Fibroblast of lung (primary cell): Measurements from ENCODE around the gene C1QTNF4. TPM values are rescaled to one million over a fixed set of nuclear protein-coding genes. Genes with fewer than 3 reads are reported as not detected.

Experiments
- DNase-seq, 2 donors: peaks; one replicate each; pipeline versions ENCODE4 v3.0.0 to v3.0.0-alpha.2; 2010; ENCODE audit warnings: low read depth in 2 of 2
- H2AFZ ChIP-seq: 2 replicates; pipeline ENCODE4 v1.5.1; 2012; ENCODE audit warnings: low read length, control low read depth, inconsistent platforms
- H3K27ac ChIP-seq: 2 replicates; pipeline ENCODE4 v1.5.1; 2011; ENCODE audit warnings: low read length, control low read depth; ENCODE audit not compliant: insufficient read depth
- H3K27me3 ChIP-seq: 2 replicates; pipeline ENCODE4 v1.5.1; 2011; ENCODE audit warnings: mild to moderate bottlenecking, low read length; ENCODE audit not compliant: control insufficient read depth, insufficient read depth
- H3K36me3 ChIP-seq: 2 replicates; pipeline ENCODE4 v1.5.1; 2011; ENCODE audit warnings: low read length; ENCODE audit not compliant: control insufficient read depth, insufficient read depth
- H3K4me1 ChIP-seq: 2 replicates; pipeline ENCODE4 v1.5.1; 2011; ENCODE audit warnings: low read length; ENCODE audit not compliant: control insufficient read depth, insufficient read depth; ENCODE audit errors: extremely low read depth
- H3K4me2 ChIP-seq: 2 replicates; pipeline ENCODE4 v1.5.1; 2011; ENCODE audit warnings: low read length, control low read depth; ENCODE audit not compliant: insufficient read depth; ENCODE audit errors: extremely low read depth
- H3K4me3 ChIP-seq, 4 experiments: fragments of 200-600 bp in 1 of 4; sonication (generic) in 1 of 4; replicated peaks in 1 of 4; 2 replicates each; pipeline ENCODE4 v1.5.1; 2011 to 2016; ENCODE audit warnings: low read length in 4 of 4, low read depth in 3 of 4, mild to moderate bottlenecking in 3 of 4, control low read depth in 2 of 4, inconsistent platforms in 1 of 4, mixed read lengths in 1 of 4; ENCODE audit not compliant: insufficient read depth in 1 of 4; ENCODE audit errors: control extremely low read depth in 1 of 4
- H3K79me2 ChIP-seq: 2 replicates; pipeline ENCODE4 v1.5.1; 2012; ENCODE audit warnings: mild to moderate bottlenecking, low read length, inconsistent platforms; ENCODE audit not compliant: control insufficient read depth, insufficient read depth
- H3K9ac ChIP-seq: 2 replicates; pipeline ENCODE4 v1.5.1; 2011; ENCODE audit warnings: mild to moderate bottlenecking, low read length, control low read depth; ENCODE audit not compliant: insufficient read depth
- H3K9me3 ChIP-seq: 2 replicates; pipeline ENCODE4 v1.5.1; 2012; ENCODE audit warnings: low read depth, low read length; ENCODE audit not compliant: control insufficient read depth, insufficient read depth
- H4K20me1 ChIP-seq: 2 replicates; pipeline ENCODE4 v1.5.1; 2011; ENCODE audit warnings: low read length; ENCODE audit not compliant: control insufficient read depth, insufficient read depth; ENCODE audit errors: extremely low read depth
- EZH2 ChIP-seq: IDR thresholded peaks from 2 replicates; pipeline ENCODE4 v1.5.1; 2012; ENCODE audit warnings: low read length, control low read depth, mild to moderate bottlenecking; ENCODE audit errors: missing control alignments
- polyA plus RNA-seq, 2 donors: library from polyadenylated mRNA; depleted of rRNA in 1 of 2; stranded (reverse) in 1 of 2; unstranded in 1 of 2; fragments of >200 nt; gene quantifications; 2 replicates each; pipeline ENCODE4 v1.2.1, GENCODE V29; 2011 to 2012; ENCODE audit warnings: missing spikeins in 1 of 2
- total RNA-seq: library from RNA; depleted of rRNA; stranded (reverse); fragments of >200 nt; gene quantifications from 2 replicates; pipeline ENCODE4 v1.2.1, GENCODE V29; 2014
- TF ChIP-seq, protein P1 (sequence below), 2 donors: IDR thresholded peaks in 1 of 2; conservative IDR thresholded peaks in 1 of 2; 1 replicate in 1 of 2; 2 replicates in 1 of 2; pipeline ENCODE4 v1.5.1; 2011 to 2012; ENCODE audit warnings: low read length in 2 of 2, control low read depth in 1 of 2, inconsistent platforms in 1 of 2, low read depth in 1 of 2, mild to moderate bottlenecking in 1 of 2

The C1QTNF4 gene
- total and polyA plus RNA-seq, 2 donors (not counting 1 experiment from before 2014, with no cell fraction given) = under 0.01 TPM; not detected in 1

DNA sequence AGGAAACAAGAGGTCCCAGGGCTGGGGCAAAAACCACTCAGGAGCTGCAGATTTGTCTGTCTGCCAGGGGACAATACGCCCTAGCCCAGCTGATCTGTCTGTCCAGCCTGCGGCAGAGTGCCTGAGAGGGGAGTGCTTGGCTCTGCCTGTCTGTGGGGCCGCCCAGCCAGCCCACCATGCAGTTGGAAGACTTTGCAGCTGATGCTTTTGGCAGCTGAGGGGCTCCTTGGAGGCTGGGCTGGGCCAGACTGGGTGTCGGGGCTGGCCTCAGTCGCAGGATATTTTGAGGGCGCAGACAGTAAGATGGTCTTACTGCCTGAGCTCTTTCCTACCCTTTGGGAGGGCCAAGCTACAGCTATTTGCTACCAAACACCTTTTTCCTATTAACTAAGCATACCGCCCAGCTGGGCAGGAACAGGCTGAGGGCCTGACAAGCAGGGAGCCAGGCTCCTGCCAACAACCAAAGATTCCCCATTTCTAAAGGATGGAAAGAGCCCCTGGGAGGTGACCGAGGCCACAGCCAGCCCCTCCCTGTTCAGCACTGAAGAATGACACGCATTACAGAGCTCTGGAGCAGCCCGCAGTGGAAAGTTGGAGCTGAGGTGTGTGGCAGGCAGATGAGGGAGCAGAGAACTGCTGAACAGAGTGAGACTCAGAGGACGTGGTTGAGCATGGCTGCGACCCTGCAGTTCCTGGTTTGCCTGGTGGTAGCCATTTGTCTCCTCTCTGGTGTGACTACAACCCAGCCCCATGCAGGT, 7.9 kb downstream of the C1QTNF4 start, which contains the start of gene FAM180B:
Gene FAM180B, plus strand, starts transcription at position 581 of the 758 bp plus-strand sequence. Its CDS starts 91 bp downstream, at position 672.
- Histone ChIP-seq H3K9ac (no peak within 1 kb of the TSS), H4K20me1 (no peaks in the 10 kb centered on the region), H3K27ac (no peak within 1 kb of the TSS), H3K36me3 (peaks cover 16% of the 10 kb centered on the region), H3K4me1 (no peaks in the 10 kb centered on the region), H3K9me3 (no peaks in the 10 kb centered on the region), H3K4me2 (no peak within 1 kb of the TSS), H3K4me3 (no peak within 1 kb of the TSS), H2AFZ (no peak within 1 kb of the TSS), H3K27me3 (peaks cover 6% of the 10 kb centered on the region), H3K79me2 (no peaks in the 10 kb centered on the region)
- TF ChIP-seq, protein P1, sequence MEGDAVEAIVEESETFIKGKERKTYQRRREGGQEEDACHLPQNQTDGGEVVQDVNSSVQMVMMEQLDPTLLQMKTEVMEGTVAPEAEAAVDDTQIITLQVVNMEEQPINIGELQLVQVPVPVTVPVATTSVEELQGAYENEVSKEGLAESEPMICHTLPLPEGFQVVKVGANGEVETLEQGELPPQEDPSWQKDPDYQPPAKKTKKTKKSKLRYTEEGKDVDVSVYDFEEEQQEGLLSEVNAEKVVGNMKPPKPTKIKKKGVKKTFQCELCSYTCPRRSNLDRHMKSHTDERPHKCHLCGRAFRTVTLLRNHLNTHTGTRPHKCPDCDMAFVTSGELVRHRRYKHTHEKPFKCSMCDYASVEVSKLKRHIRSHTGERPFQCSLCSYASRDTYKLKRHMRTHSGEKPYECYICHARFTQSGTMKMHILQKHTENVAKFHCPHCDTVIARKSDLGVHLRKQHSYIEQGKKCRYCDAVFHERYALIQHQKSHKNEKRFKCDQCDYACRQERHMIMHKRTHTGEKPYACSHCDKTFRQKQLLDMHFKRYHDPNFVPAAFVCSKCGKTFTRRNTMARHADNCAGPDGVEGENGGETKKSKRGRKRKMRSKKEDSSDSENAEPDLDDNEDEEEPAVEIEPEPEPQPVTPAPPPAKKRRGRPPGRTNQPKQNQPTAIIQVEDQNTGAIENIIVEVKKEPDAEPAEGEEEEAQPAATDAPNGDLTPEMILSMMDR (conservative IDR thresholded peaks at IDR 0.05 in 1 of 2, IDR thresholded peaks at IDR 0.05 in 1 of 2; ENCODE audit: low read depth in 1 of 2, low read length in 2 of 2) = no peak
- TF ChIP-seq EZH2 = no peak
- DNase-seq = no peak

DNA sequence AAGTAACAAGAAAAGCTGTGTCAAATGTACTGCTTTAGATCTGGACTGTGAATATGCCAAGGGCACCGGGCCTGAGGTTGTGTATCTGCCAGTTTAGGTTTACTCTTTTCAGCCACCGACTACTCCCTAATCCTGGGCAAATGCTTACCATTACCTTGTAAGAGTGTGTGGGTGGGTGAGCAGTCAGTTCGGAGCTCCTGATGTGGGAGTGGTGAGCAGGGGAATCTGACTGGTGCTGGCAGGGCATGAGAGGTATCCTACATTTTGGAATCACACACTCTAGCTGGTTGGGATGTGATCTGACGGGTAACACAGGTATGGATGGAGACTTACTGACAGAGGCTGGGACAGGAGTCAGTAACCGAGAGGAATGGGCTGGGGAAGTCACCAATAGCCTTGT, 10.4 kb downstream of the C1QTNF4 start:
- no peaks in the 10 kb centered on the region for H3K27me3 ChIP-seq
- H3K36me3 ChIP-seq = peaks cover 21% of the 10 kb centered on the region
- H3K9me3 ChIP-seq = no peaks in the 10 kb centered on the region
- TF ChIP-seq EZH2 = no peak
- TF ChIP-seq, protein P1 (conservative IDR thresholded peaks at IDR 0.05 in 1 of 2, IDR thresholded peaks at IDR 0.05 in 1 of 2; ENCODE audit: low read depth in 1 of 2, low read length in 2 of 2) = no peak
- no peak for DNase-seq
- peaks cover 20% of the 10 kb centered on the region for H3K79me2 ChIP-seq
- no peak overlapping the region for H3K9ac ChIP-seq
- no peak overlapping the region for H3K27ac ChIP-seq
- H3K4me2 ChIP-seq = no peak overlapping the region
- H3K4me1 ChIP-seq = peaks cover 3% of the 10 kb centered on the region
- H4K20me1 ChIP-seq = no peaks in the 10 kb centered on the region
- H2AFZ ChIP-seq = no peak overlapping the region
- no peak overlapping the region for H3K4me3 ChIP-seq

DNA sequence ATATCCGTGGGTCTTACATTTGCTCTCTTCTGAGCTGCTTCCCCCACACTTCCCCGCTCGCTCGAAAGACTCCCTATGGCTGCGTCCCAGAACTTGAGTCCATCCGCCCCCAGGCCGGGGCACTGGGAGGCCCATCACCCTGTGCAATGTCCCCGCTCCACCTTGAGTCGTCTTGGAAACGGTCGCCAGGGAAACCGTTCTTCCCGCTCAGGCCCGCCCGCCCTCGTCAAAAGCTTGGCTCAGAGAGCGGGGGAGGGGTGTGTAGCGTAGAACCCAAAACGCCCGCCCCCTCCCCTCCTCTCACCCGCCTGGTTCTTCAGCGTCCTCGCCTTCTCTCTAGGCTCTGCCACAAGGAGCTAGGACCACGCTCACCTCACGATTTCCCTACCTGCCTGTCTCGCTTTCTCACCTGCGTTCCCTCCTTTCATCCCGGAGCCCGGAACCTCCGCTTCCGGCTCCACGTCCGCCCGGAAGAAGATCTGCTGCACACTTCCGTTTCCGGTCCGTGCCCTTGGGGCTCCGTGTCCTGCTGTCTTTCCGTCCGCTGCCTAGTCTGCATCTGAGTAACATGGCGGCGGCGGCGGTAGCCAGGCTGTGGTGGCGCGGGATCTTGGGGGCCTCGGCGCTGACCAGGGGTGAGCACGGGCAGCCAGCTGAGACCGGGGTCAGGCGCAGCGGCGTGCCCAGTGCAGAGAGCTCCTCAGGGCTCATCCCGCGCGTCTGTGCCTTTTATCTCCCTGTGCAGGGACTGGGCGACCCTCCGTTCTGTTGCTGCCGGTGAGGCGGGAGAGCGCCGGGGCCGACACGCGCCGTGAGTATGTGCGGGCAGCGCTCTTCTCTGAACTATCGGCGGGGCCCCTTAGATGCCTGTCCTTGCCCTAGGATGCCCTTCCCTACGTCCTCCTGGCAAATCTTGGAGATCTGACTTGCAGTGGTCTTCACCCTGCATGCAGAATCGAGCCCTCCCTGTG, 15.4 kb downstream of the C1QTNF4 start, which contains the start of the genes KBTBD4 and NDUFS3:
Gene KBTBD4, minus strand, starts transcription at position 447 of the 971 bp plus-strand sequence. Its CDS starts 19 bp downstream, at position 428.
Gene NDUFS3, plus strand, starts transcription at position 551 of the 971 bp plus-strand sequence. Its CDS starts 18 bp downstream, at position 569.
- Histone ChIP-seq H3K27ac (peak within 1 kb of the TSS; percentile 93), H3K79me2 (peaks cover 36% of the 10 kb centered on the region), H3K27me3 (no peaks in the 10 kb centered on the region), H3K9me3 (no peaks in the 10 kb centered on the region), H3K4me3 (peak within 1 kb of the TSS; percentile 96 to 100 (median 99)), H3K36me3 (peaks cover 23% of the 10 kb centered on the region), H2AFZ (peak within 1 kb of the TSS; percentile 97), H3K9ac (peak within 1 kb of the TSS; percentile 90), H4K20me1 (no peaks in the 10 kb centered on the region), H3K4me1 (peaks cover 10% of the 10 kb centered on the region), H3K4me2 (peak within 1 kb of the TSS; percentile 91)
- peak; percentile 90 to 93 for DNase-seq
- TF ChIP-seq EZH2 = no peak
- TF ChIP-seq, protein P1 (conservative IDR thresholded peaks at IDR 0.05 in 1 of 2, IDR thresholded peaks at IDR 0.05 in 1 of 2; ENCODE audit: low read depth in 1 of 2, low read length in 2 of 2) = no peak
